SK-N-SH (cell line): Measurements from ENCODE around the gene PDE6G. TPM values are rescaled to one million over a fixed set of nuclear protein-coding genes. Genes with fewer than 3 reads are reported as not detected.
A peak's percentile ranks its signal among the peaks of the same experiment; 100 is the strongest.

ENCODE experiments used
- CTCF ChIA-PET: fragments of 300-600, 350-600 bp; formaldehyde crosslinking; extraction: SDS; loops from one replicate; lab custom pipeline; 2021; lab: Yijun Ruan, JAX
- POLR2A ChIA-PET: fragments of 350-600 bp; sonication (Branson Sonifier 250); formaldehyde crosslinking; extraction: SDS; loops from one replicate; lab custom pipeline; 2020; ENCODE audit warnings: antibody characterized with exemption, inconsistent platforms; lab: Yijun Ruan, JAX
- DNase-seq: peaks from one replicate; pipeline ENCODE4 v3.0.0; 2012
- H2AFZ ChIP-seq: fragments of 200-600 bp; sonication (generic); 2 replicates; pipeline ENCODE4 v1.8.1; 2016; ENCODE audit warnings: antibody characterized with exemption, mild to moderate bottlenecking, low read depth
- H3F3A ChIP-seq: fragments of 200-600 bp; sonication (generic); replicated peaks from 2 replicates; pipeline ENCODE3; 2016; ENCODE audit warnings: antibody characterized with exemption, mild to moderate bottlenecking; ENCODE audit not compliant: insufficient read depth
- H3K27ac ChIP-seq, 2 experiments: fragments of 200-500 bp in 1 of 2; fragments of 200-600 bp in 1 of 2; sonication (Bioruptor generic) in 1 of 2; sonication (generic), shearing (Covaris generic) in 1 of 2; 2 replicates each; pipeline versions ENCODE4 v1.5.1 to v1.6.1; 2014 to 2016; ENCODE audit warnings: low read depth in 2 of 2, inconsistent platforms in 1 of 2, low read length in 1 of 2, mild to moderate bottlenecking in 1 of 2, mixed read lengths in 1 of 2
- H3K27me3 ChIP-seq: fragments of 200-600 bp; sonication (generic), shearing (Covaris generic); 2 replicates; pipeline ENCODE4 v1.6.1; 2016; ENCODE audit warnings: mixed run types; ENCODE audit not compliant: insufficient read depth
- H3K36me3 ChIP-seq, 2 experiments: fragments of 200-500 bp in 1 of 2; fragments of 200-600 bp in 1 of 2; sonication (Bioruptor generic) in 1 of 2; sonication (generic) in 1 of 2; replicated peaks in 1 of 2; 2 replicates each; pipeline versions ENCODE3 to v1.5.1; 2014 to 2016; ENCODE audit warnings: low read length in 1 of 2, mild to moderate bottlenecking in 1 of 2; ENCODE audit not compliant: insufficient read depth in 2 of 2, control insufficient read depth in 1 of 2
- H3K4me1 ChIP-seq, 2 experiments: fragments of 200-500 bp in 1 of 2; fragments of 200-600 bp in 1 of 2; sonication (Bioruptor generic) in 1 of 2; sonication (generic), shearing (Covaris generic) in 1 of 2; 2 replicates each; pipeline versions ENCODE4 v1.5.1 to v1.6.1; 2014 to 2016; ENCODE audit warnings: low read depth in 1 of 2, low read length in 1 of 2, mixed run types in 1 of 2; ENCODE audit not compliant: insufficient read depth in 2 of 2, control insufficient read depth in 1 of 2
- H3K4me2 ChIP-seq: fragments of 200-600 bp; sonication (generic), shearing (Covaris generic); 2 replicates; pipeline ENCODE4 v1.6.1; 2017; ENCODE audit warnings: mixed run types
- H3K4me3 ChIP-seq, 2 experiments: fragments of 200-500 bp in 1 of 2; fragments of 200-600 bp in 1 of 2; sonication (Bioruptor generic) in 1 of 2; sonication (generic), shearing (Covaris generic) in 1 of 2; 2 replicates each; pipeline versions ENCODE4 v1.5.1 to v1.8.1; 2014 to 2016; ENCODE audit warnings: low read depth in 2 of 2, inconsistent platforms in 1 of 2, low read length in 1 of 2, mild to moderate bottlenecking in 1 of 2, mixed read lengths in 1 of 2, moderate library complexity in 1 of 2
- H3K79me2 ChIP-seq: fragments of 200-600 bp; sonication (generic); 2 replicates; pipeline ENCODE4 v1.8.1; 2017; ENCODE audit warnings: mild to moderate bottlenecking; ENCODE audit not compliant: insufficient read depth
- H3K9ac ChIP-seq: fragments of 200-600 bp; sonication (generic); 2 replicates; pipeline ENCODE4 v1.6.1; 2017; ENCODE audit warnings: mixed run types
- H3K9me2 ChIP-seq: fragments of 200-600 bp; sonication (generic); 2 replicates; pipeline ENCODE4 v1.6.1; 2017; ENCODE audit warnings: mixed run types
- H3K9me3 ChIP-seq: fragments of 200-600 bp; sonication (generic); 2 replicates; pipeline ENCODE4 v1.6.1; 2017; ENCODE audit warnings: mixed run types, mild to moderate bottlenecking, moderate library complexity
- H4K20me1 ChIP-seq: fragments of 200-600 bp; sonication (generic); 2 replicates; pipeline ENCODE4 v1.6.1; 2017; ENCODE audit warnings: mild to moderate bottlenecking, mixed run types; ENCODE audit not compliant: insufficient read depth
- CHD2 ChIP-seq: fragments of 150-350 bp; IDR thresholded peaks from 2 replicates; pipeline ENCODE4 v1.6.1; 2018; ENCODE audit warnings: low read length; ENCODE audit not compliant: partially characterized antibody
- EP300 ChIP-seq, 2 experiments: IDR thresholded peaks; 2 replicates each; pipeline versions ENCODE4 v1.4.0 to v1.6.1; 2012; ENCODE audit warnings: borderline replicate concordance in 1 of 2, low read depth in 1 of 2, low read length in 1 of 2
- FOSL2 ChIP-seq: IDR thresholded peaks from 2 replicates; pipeline ENCODE4 v1.4.0; 2012; ENCODE audit warnings: low read depth, mild to moderate bottlenecking, moderate library complexity, borderline replicate concordance
- FOXJ3 ChIP-seq: sonication (generic); formaldehyde crosslinking; IDR thresholded peaks from 2 replicates; pipeline ENCODE4 v1.5.1; 2020; ENCODE audit warnings: mild to moderate bottlenecking, missing genetic modification reagents
- FOXM1 ChIP-seq: IDR thresholded peaks from 2 replicates; pipeline ENCODE4 v1.4.0; 2012; ENCODE audit warnings: low read depth, mild to moderate bottlenecking
- GATA2 ChIP-seq: sonication (generic); formaldehyde crosslinking; IDR thresholded peaks from 2 replicates; pipeline ENCODE4 v1.5.0; 2020; ENCODE audit warnings: mild to moderate bottlenecking, missing genetic modification reagents
- JUND ChIP-seq: IDR thresholded peaks from 2 replicates; pipeline ENCODE4 v1.4.0; 2012
- MEF2A ChIP-seq: IDR thresholded peaks from 2 replicates; pipeline ENCODE4 v1.4.0; 2012; ENCODE audit warnings: low read depth, borderline replicate concordance
- NFIC ChIP-seq: IDR thresholded peaks from 2 replicates; pipeline ENCODE4 v1.4.0; 2012; ENCODE audit warnings: borderline replicate concordance
- NRF1 ChIP-seq: IDR thresholded peaks from 2 replicates; pipeline ENCODE4 v1.6.1; 2012; ENCODE audit warnings: low read depth, mild to moderate bottlenecking, low read length
- POLR2AphosphoS5 ChIP-seq: IDR thresholded peaks from 2 replicates; pipeline ENCODE4 v1.6.1; 2012; ENCODE audit warnings: low read depth, low read length
- RAD21 ChIP-seq: IDR thresholded peaks from 2 replicates; pipeline ENCODE4 v1.6.1; 2012; ENCODE audit warnings: mild to moderate bottlenecking, low read length
- RCOR1 ChIP-seq: fragments of 150-350 bp; IDR thresholded peaks from 2 replicates; pipeline ENCODE4 v1.6.1; 2017; ENCODE audit warnings: antibody characterized with exemption, low read length
- RFX5 ChIP-seq: IDR thresholded peaks from 2 replicates; pipeline ENCODE4 v1.6.1; 2012; ENCODE audit warnings: mild to moderate bottlenecking, improper control_type of control experiment, low read length
- SIN3A ChIP-seq: IDR thresholded peaks from 2 replicates; pipeline ENCODE4 v1.6.1; 2012; ENCODE audit warnings: low read depth, mild to moderate bottlenecking, low read length, moderate library complexity, borderline replicate concordance
- SMC3 ChIP-seq: IDR thresholded peaks from 2 replicates; pipeline ENCODE4 v1.6.1; 2012; ENCODE audit warnings: low read depth, low read length, improper control_type of control experiment
- TCF12 ChIP-seq: IDR thresholded peaks from 2 replicates; pipeline ENCODE4 v1.4.0; 2012
- WGBS: methylation state at CpG from one replicate; pipeline ENCODE4 v1.1.6; 2017; ENCODE audit warnings: low lambda C conversion rate; 5-methylcytosine and 5-hydroxymethylcytosine counted together
- polyA plus RNA-seq, 3 experiments: library from polyadenylated mRNA; depleted of rRNA; stranded (reverse); fragments of >200 nt; gene quantifications; 2 replicates each; pipeline ENCODE4 v1.2.3, GENCODE V29; 2012
- TF ChIP-seq, protein P1 (sequence below): IDR thresholded peaks from 2 replicates; pipeline ENCODE4 v1.4.0; 2012; ENCODE audit warnings: low read depth
- TF ChIP-seq, protein P2 (sequence below): IDR thresholded peaks from 2 replicates; pipeline ENCODE4; 2012

PDE6G gene
- polyA plus RNA-seq, 1 of the 3 experiments (the other 2 are of a cell fraction) = 5.0 TPM

DNA sequence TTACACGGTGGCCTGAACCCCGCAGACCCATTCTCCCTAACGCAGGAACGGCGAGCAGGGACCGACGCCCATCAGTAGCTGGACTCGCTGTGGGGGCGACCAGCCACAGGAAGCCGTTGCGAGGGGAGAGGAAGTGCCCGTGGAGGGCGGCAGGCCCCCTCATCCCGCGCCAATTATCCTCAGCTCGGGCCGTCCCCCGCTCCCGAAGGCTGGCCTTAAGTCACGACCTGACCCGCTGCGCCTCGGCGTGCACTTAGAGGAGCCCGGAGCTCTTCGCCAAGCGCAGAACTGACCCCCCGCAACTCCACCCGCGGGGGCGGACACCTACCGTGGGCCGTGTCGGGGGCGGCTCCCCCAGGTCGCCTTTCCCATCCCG, 26.9 kb upstream of the PDE6G start:
- Histone ChIP-seq H3K4me1 (peaks cover 19 to 21% of the 10 kb centered on the region in 2 experiments; a peak in 3 of 4 replicates), H3K79me2 (peaks cover 94% of the 10 kb centered on the region), H3K9me3 (no peaks in the 10 kb centered on the region), H3K36me3 (peaks cover 39 to 47% of the 10 kb centered on the region in 2 experiments), H3K9me2 (no peaks in the 10 kb centered on the region), H3F3A (peaks cover 12% of the 10 kb centered on the region), H2AFZ (peak overlapping the region; percentile 48; the same call in 1 of the 2 replicates), H3K27me3 (no peaks in the 10 kb centered on the region), H4K20me1 (peaks cover 38% of the 10 kb centered on the region), H3K4me2 (peak overlapping the region; percentile 96), H3K4me3 (peak overlapping the region; percentile 94 to 99), H3K9ac (peak overlapping the region; percentile 96), H3K27ac (peak overlapping the region; percentile 76 to 82)
- TF ChIP-seq CHD2 (no peak), FOXJ3 (CRISPR knock-in tag) (0 out of 2 replicates have a peak, but pooled peaks have one; percentile 15)
- CTCF ChIA-PET = interaction anchor here (0.8 to 2.4 kb wide), 11 partner anchors 10 to 338 kb away, joined by 3 to 12 read pairs (median 3); partner anchors contain the start of gene MRPL12
- DNase-seq = no peak
- POLR2A ChIA-PET = interaction anchor here (0.6 to 2.8 kb wide), 13 partner anchors 8 to 188 kb away, joined by 3 to 33 read pairs (median 5); partner anchors contain the start of genes ARHGDIA, CCDC137, MCRIP1 and MRPL12
- 11% methylated on average over 6 of the region's 37 CpGs for WGBS

DNA sequence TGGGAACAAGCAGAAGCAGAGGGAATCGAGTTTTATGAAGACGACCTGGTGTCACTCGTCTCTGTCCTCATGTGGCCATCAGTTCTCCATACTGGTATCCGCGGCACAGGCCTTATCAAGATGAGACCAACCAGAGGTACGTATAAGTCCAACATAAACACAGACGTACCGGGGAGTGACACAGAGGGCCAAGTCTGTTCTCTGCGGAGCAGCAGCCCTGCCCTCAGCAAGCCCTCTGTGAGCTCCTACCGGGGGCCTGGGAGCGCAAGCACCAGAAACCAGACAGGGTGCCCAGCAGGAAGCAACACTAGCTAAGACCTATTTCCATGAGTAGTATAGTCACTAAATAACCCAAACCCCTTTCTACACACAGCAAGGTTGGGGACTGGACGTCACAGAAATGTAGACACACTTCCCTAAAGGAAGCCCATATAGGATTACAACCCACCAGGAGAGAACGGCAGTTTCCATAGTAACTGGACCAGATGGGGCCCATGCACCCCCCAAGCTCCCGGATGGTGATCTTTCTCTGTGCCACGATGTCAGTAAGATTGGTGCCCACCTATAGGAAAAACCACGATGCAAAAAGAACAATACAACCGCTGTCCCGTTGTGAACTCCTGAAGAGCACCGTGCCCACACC, 26.3 kb upstream of the PDE6G start:
- Histone ChIP-seq H3K9me3 (no peaks in the 10 kb centered on the region), H2AFZ (peak overlapping the region; percentile 48; the same call in 1 of the 2 replicates), H3K9me2 (no peaks in the 10 kb centered on the region), H3K36me3 (peaks cover 33 to 42% of the 10 kb centered on the region in 2 experiments), H3K4me1 (peaks cover 19 to 21% of the 10 kb centered on the region in 2 experiments; a peak in 3 of 4 replicates), H3K27me3 (no peaks in the 10 kb centered on the region), H3K9ac (peak overlapping the region; percentile 96), H3K4me3 (peak overlapping the region; percentile 94 to 99), H3K27ac (peak overlapping the region; percentile 76 to 82; a peak in 3 of 4 replicates), H3F3A (peaks cover 17% of the 10 kb centered on the region), H3K79me2 (peaks cover 91% of the 10 kb centered on the region), H3K4me2 (peak overlapping the region; percentile 96), H4K20me1 (peaks cover 33% of the 10 kb centered on the region)
- ChIA-PET CTCF (interaction anchor here (1.1 to 2.4 kb wide), 6 partner anchors 11 to 277 kb away, joined by 3 to 12 read pairs (median 4); partner anchors contain the start of gene MRPL12), POLR2A (interaction anchor here (0.8 to 2.8 kb wide), 10 partner anchors 10 to 188 kb away, joined by 3 to 33 read pairs (median 6); partner anchors contain the start of genes ARHGDIA, MCRIP1 and MRPL12)
- TF ChIP-seq NFIC (no peak), RFX5 (no peak), RCOR1 (no peak), FOXM1 (no peak), NRF1 (no peak), JUND (no peak), SMC3 (no peak), POLR2AphosphoS5 (no peak), GATA2 (no peak), MEF2A (no peak), TCF12 (no peak), EP300 (IDR thresholded peaks at IDR 0.05; ENCODE audit: borderline replicate concordance in 1 of 2, low read depth in 1 of 2, low read length in 1 of 2) (no peak), RAD21 (no peak), SIN3A (no peak), FOSL2 (no peak), CHD2 (no peak)
- TF ChIP-seq, protein P1, sequence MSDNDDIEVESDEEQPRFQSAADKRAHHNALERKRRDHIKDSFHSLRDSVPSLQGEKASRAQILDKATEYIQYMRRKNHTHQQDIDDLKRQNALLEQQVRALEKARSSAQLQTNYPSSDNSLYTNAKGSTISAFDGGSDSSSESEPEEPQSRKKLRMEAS = no peak
- TF ChIP-seq, protein P2, sequence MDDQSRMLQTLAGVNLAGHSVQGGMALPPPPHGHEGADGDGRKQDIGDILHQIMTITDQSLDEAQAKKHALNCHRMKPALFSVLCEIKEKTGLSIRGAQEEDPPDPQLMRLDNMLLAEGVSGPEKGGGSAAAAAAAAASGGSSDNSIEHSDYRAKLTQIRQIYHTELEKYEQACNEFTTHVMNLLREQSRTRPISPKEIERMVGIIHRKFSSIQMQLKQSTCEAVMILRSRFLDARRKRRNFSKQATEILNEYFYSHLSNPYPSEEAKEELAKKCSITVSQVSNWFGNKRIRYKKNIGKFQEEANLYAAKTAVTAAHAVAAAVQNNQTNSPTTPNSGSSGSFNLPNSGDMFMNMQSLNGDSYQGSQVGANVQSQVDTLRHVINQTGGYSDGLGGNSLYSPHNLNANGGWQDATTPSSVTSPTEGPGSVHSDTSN = no peak
- DNase-seq = peak; percentile 50
- 22% methylated on average over 19 of the region's 19 CpGs for WGBS
